OCI-LY3 (cell line): ENCODE data around the gene HPCAL1.

Experiments
- H2AFZ ChIP-seq: fragments of 200-600, 300-600 bp; shearing (Covaris generic); 2 replicates; pipeline ENCODE4 v1.6.0; 2014; ENCODE audit warnings: antibody characterized with exemption, low read depth, low read length
- H3K27ac ChIP-seq: fragments of 200-600, 300-600 bp; sonication (generic); 2 replicates; pipeline ENCODE4 v1.5.1; 2014; ENCODE audit warnings: mild to moderate bottlenecking, low read length, moderate library complexity, mixed read lengths
- H3K27me3 ChIP-seq: fragments of 200-600, 300-600 bp; sonication (generic); 2 replicates; pipeline ENCODE4 v1.6.1; 2014; ENCODE audit warnings: low read depth, low read length, mixed read lengths
- H3K36me3 ChIP-seq: fragments of 200-600, 300-600 bp; sonication (generic); replicated peaks from 2 replicates; pipeline ENCODE3; 2014; ENCODE audit warnings: low read depth, low read length, mixed read lengths
- H3K4me1 ChIP-seq: fragments of 300-600, 200-600 bp; sonication (generic); 2 replicates; pipeline ENCODE4 v1.6.1; 2014; ENCODE audit warnings: low read length, mixed read lengths
- H3K4me2 ChIP-seq: fragments of 200-600, 300-600 bp; sonication (generic); 2 replicates; pipeline ENCODE4 v1.6.1; 2014; ENCODE audit warnings: low read length, mixed read lengths
- H3K4me3 ChIP-seq: fragments of 300-600, 200-600 bp; sonication (generic); 2 replicates; pipeline ENCODE4 v1.5.1; 2014; ENCODE audit warnings: antibody characterized with exemption, mild to moderate bottlenecking, low read length, moderate library complexity
- H3K79me2 ChIP-seq: fragments of 300-600, 200-600 bp; shearing (Covaris generic); 2 replicates; pipeline ENCODE4 v1.6.1; 2014; ENCODE audit warnings: mild to moderate bottlenecking, low read length, mixed read lengths
- H3K9ac ChIP-seq: fragments of 300-600, 200-600 bp; shearing (Covaris generic); 2 replicates; pipeline ENCODE4 v1.6.0; 2014; ENCODE audit warnings: mild to moderate bottlenecking, low read length, moderate library complexity
- H3K9me3 ChIP-seq: fragments of 200-600, 300-600 bp; shearing (Covaris generic); 2 replicates; pipeline ENCODE4 v1.6.1; 2014; ENCODE audit warnings: low read length, mixed read lengths; ENCODE audit not compliant: insufficient read depth
- H4K20me1 ChIP-seq: fragments of 200-600, 300-600 bp; sonication (generic); 2 replicates; pipeline ENCODE4 v1.6.1; 2016; ENCODE audit warnings: low read length, mixed read lengths; ENCODE audit not compliant: insufficient read depth
- EZH2phosphoT487 ChIP-seq: fragments of 200-600 bp; shearing (Covaris generic); IDR thresholded peaks from 2 replicates; pipeline ENCODE4 v1.6.1; 2018; ENCODE audit warnings: antibody characterized with exemption, mixed run types, low read depth
- TF ChIP-seq, protein P1 (sequence below): fragments of 200-600, 300-600 bp; sonication (generic); IDR thresholded peaks from 2 replicates; pipeline ENCODE4 v1.5.1; 2014; ENCODE audit warnings: antibody characterized with exemption, low read length, low read depth

The HPCAL1 gene

DNA sequence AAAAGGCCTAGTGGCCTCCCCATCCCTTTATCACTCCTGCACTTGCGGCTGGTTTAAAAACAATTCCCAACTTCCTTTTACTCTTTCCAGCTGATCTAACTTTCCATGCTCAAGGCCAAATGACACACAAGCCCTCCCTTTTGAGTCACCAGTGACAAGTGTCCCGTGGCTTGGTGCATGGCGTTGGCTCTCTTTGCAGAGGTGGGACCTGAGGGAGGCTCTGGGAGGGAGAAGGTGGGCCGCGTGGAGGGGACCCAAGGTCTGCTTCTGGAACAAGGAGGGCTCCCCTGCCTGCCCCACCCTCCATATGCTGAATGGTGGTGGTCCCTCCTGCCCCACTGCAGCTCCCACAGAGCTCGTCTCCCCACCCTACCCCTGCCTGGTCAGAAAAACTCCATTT, 30.8 kb upstream of the HPCAL1 start:
- Histone ChIP-seq H3K36me3 (no peaks in the 10 kb centered on the region), H3K4me2 (no peak overlapping the region), H4K20me1 (no peaks in the 10 kb centered on the region), H3K27ac (no peak overlapping the region), H3K9ac (no peak overlapping the region), H3K27me3 (peaks cover 8% of the 10 kb centered on the region; the same call in 1 of the 2 replicates), H3K9me3 (no peaks in the 10 kb centered on the region), H3K4me3 (no peak overlapping the region), H2AFZ (no peak overlapping the region), H3K79me2 (no peaks in the 10 kb centered on the region), H3K4me1 (no peaks in the 10 kb centered on the region)
- TF ChIP-seq, protein P1, sequence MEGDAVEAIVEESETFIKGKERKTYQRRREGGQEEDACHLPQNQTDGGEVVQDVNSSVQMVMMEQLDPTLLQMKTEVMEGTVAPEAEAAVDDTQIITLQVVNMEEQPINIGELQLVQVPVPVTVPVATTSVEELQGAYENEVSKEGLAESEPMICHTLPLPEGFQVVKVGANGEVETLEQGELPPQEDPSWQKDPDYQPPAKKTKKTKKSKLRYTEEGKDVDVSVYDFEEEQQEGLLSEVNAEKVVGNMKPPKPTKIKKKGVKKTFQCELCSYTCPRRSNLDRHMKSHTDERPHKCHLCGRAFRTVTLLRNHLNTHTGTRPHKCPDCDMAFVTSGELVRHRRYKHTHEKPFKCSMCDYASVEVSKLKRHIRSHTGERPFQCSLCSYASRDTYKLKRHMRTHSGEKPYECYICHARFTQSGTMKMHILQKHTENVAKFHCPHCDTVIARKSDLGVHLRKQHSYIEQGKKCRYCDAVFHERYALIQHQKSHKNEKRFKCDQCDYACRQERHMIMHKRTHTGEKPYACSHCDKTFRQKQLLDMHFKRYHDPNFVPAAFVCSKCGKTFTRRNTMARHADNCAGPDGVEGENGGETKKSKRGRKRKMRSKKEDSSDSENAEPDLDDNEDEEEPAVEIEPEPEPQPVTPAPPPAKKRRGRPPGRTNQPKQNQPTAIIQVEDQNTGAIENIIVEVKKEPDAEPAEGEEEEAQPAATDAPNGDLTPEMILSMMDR = no peak
- no peak for TF ChIP-seq EZH2phosphoT487

GRCh38 chr2:10272464-10272863, 30.2 kb upstream of the HPCAL1 start:
- Histone ChIP-seq H3K36me3 (no peaks in the 10 kb centered on the region), H3K27me3 (peaks cover 8% of the 10 kb centered on the region; the same call in 1 of the 2 replicates), H4K20me1 (no peaks in the 10 kb centered on the region), H3K9ac (no peak overlapping the region), H3K4me3 (no peak overlapping the region), H3K9me3 (no peaks in the 10 kb centered on the region), H3K27ac (no peak overlapping the region), H2AFZ (no peak overlapping the region), H3K79me2 (no peaks in the 10 kb centered on the region), H3K4me1 (no peaks in the 10 kb centered on the region), H3K4me2 (no peak overlapping the region)
- TF ChIP-seq EZH2phosphoT487 = no peak

- no peak overlapping the region for H3K9ac ChIP-seq
- H2AFZ ChIP-seq = no peak overlapping the region
- H3K4me3 ChIP-seq = no peak overlapping the region
- H3K27me3 ChIP-seq = peaks cover 12% of the 10 kb centered on the region
- H3K4me2 ChIP-seq = no peak overlapping the region
- no peaks in the 10 kb centered on the region for H4K20me1 ChIP-seq
- no peak overlapping the region for H3K27ac ChIP-seq
- no peaks in the 10 kb centered on the region for H3K36me3 ChIP-seq
- TF ChIP-seq EZH2phosphoT487 = no peak
- H3K4me1 ChIP-seq = no peaks in the 10 kb centered on the region
- H3K79me2 ChIP-seq = no peaks in the 10 kb centered on the region
- no peaks in the 10 kb centered on the region for H3K9me3 ChIP-seq
Measured at GRCh38 chr2:10273215-10274175, 29.2 kb upstream of the HPCAL1 start.

GRCh38 chr2:10274376-10274775, 28.3 kb upstream of the HPCAL1 start:
- H3K9me3 ChIP-seq = no peaks in the 10 kb centered on the region
- H2AFZ ChIP-seq = no peak overlapping the region
- H3K9ac ChIP-seq = no peak overlapping the region
- H3K36me3 ChIP-seq = no peaks in the 10 kb centered on the region
- H3K4me3 ChIP-seq = no peak overlapping the region
- no peaks in the 10 kb centered on the region for H3K4me1 ChIP-seq
- H3K27ac ChIP-seq = no peak overlapping the region
- TF ChIP-seq EZH2phosphoT487 = no peak
- TF ChIP-seq, protein P1 = no peak
- no peaks in the 10 kb centered on the region for H3K79me2 ChIP-seq
- H3K27me3 ChIP-seq = peaks cover 16% of the 10 kb centered on the region
- no peak overlapping the region for H3K4me2 ChIP-seq
- no peaks in the 10 kb centered on the region for H4K20me1 ChIP-seq
